Activated naive CD8-positive, alpha-beta T cell treated with anti-CD3 and anti-CD28 coated beads, Interleukin-2, amount 50 U/mL, for 24 hours (primary cell): Measurements from ENCODE around the gene OGFOD3.
"Not testable (repeated sequence)": the region's sequence is repeated elsewhere in the genome, so short reads cannot be mapped to it uniquely, and the experiment has no call there.

Source experiments
- ATAC-seq: fragments of 150-1000 bp; cut with Tn5 transposase; one replicate; pipeline ENCODE4 v1.10.0; 2021
- DNase-seq: peaks from one replicate; pipeline ENCODE4 v3.0.0; 2021
- H3K27ac Mint-ChIP-seq: one replicate; pipeline ENCODE4 v1.8.0; 2021; ENCODE audit warnings: mild to moderate bottlenecking, mixed read lengths
- H3K27me3 Mint-ChIP-seq: one replicate; pipeline ENCODE4 v1.8.0; 2021; ENCODE audit warnings: mixed read lengths
- H3K36me3 Mint-ChIP-seq: one replicate; pipeline ENCODE4 v1.8.0; 2021; ENCODE audit warnings: low read depth, mixed read lengths
- H3K4me1 Mint-ChIP-seq: one replicate; pipeline ENCODE4 v1.8.0; 2021; ENCODE audit warnings: mixed read lengths
- H3K4me3 Mint-ChIP-seq: one replicate; pipeline ENCODE4 v1.8.0; 2021; ENCODE audit warnings: mild to moderate bottlenecking, moderate library complexity, mixed read lengths
- H3K9me3 Mint-ChIP-seq: one replicate; pipeline ENCODE4 v1.8.0; 2021; ENCODE audit warnings: mixed read lengths

OGFOD3 gene

GRCh38 chr17:82418001-82418986, at the start of gene OGFOD3, which contains the start of gene HEXD:
Gene OGFOD3 (minus strand): TSS chr17:82418586. CDS start chr17:82418485, 101 bp downstream.
Gene HEXD (plus strand): TSS chr17:82418347. CDS start chr17:82419800, 1,453 bp downstream.
- Mint-ChIP-seq H3K36me3 (peaks cover 18% of the 10 kb centered on the region), H3K4me3 (peak within 1 kb of the TSS; percentile 81), H3K4me1 (peaks cover 27% of the 10 kb centered on the region), H3K9me3 (no peaks in the 10 kb centered on the region), H3K27ac (peak within 1 kb of the TSS; percentile 25), H3K27me3 (no peaks in the 10 kb centered on the region)
- DNase-seq (peak; percentile 83), ATAC-seq (peak; percentile 91)

GRCh38 chr17:82465023-82465603, 46.7 kb upstream of the OGFOD3 start:
- H3K9me3 Mint-ChIP-seq, result no peaks in the 10 kb centered on the region
- H3K4me1 Mint-ChIP-seq, result no peaks in the 10 kb centered on the region
- no peaks in the 10 kb centered on the region for H3K27me3 Mint-ChIP-seq
- H3K4me3 Mint-ChIP-seq, result no peak overlapping the region
- H3K27ac Mint-ChIP-seq, result no peak overlapping the region
- no peak for ATAC-seq
- no peak for DNase-seq
- H3K36me3 Mint-ChIP-seq, result peaks cover 20% of the 10 kb centered on the region

GRCh38 chr17:82464567-82464929, 46.2 kb upstream of the OGFOD3 start:
- ATAC-seq (no peak), DNase-seq (no peak)
- Mint-ChIP-seq H3K4me3 (no peak overlapping the region), H3K36me3 (peaks cover 17% of the 10 kb centered on the region), H3K27ac (no peak overlapping the region), H3K9me3 (no peaks in the 10 kb centered on the region), H3K27me3 (no peaks in the 10 kb centered on the region), H3K4me1 (peaks cover 2% of the 10 kb centered on the region)

- H3K36me3 Mint-ChIP-seq, result peaks cover 14% of the 10 kb centered on the region
- no peak overlapping the region for H3K4me3 Mint-ChIP-seq
- H3K27ac Mint-ChIP-seq, result no peak overlapping the region
- H3K27me3 Mint-ChIP-seq, result no peaks in the 10 kb centered on the region
- no peak for DNase-seq
- H3K4me1 Mint-ChIP-seq, result peaks cover 7% of the 10 kb centered on the region
- no peaks in the 10 kb centered on the region for H3K9me3 Mint-ChIP-seq
- no peak for ATAC-seq
Measured at GRCh38 chr17:82463925-82464566, 45.7 kb upstream of the OGFOD3 start.

GRCh38 chr17:82463391-82463790, 45.0 kb upstream of the OGFOD3 start:
- Mint-ChIP-seq H3K27me3 (no peaks in the 10 kb centered on the region), H3K27ac (no peak overlapping the region), H3K36me3 (peaks cover 9% of the 10 kb centered on the region), H3K9me3 (no peaks in the 10 kb centered on the region), H3K4me3 (no peak overlapping the region), H3K4me1 (peaks cover 8% of the 10 kb centered on the region)
- ATAC-seq (no peak), DNase-seq (no peak)

GRCh38 chr17:82461827-82462524, 43.6 kb upstream of the OGFOD3 start:
- no peak overlapping the region for H3K27ac Mint-ChIP-seq
- H3K36me3 Mint-ChIP-seq, result peaks cover 9% of the 10 kb centered on the region
- H3K4me1 Mint-ChIP-seq, result peaks cover 19% of the 10 kb centered on the region
- no peak overlapping the region for H3K4me3 Mint-ChIP-seq
- no peaks in the 10 kb centered on the region for H3K27me3 Mint-ChIP-seq
- ATAC-seq, result no peak
- no peak for DNase-seq
- no peaks in the 10 kb centered on the region for H3K9me3 Mint-ChIP-seq

- peaks cover 23% of the 10 kb centered on the region for H3K4me1 Mint-ChIP-seq
- H3K27me3 Mint-ChIP-seq, DNase-seq, ATAC-seq, H3K4me3 Mint-ChIP-seq, H3K27ac Mint-ChIP-seq, H3K36me3 Mint-ChIP-seq, H3K9me3 Mint-ChIP-seq: not testable (repeated sequence)
Measured at GRCh38 chr17:82459936-82460335, 41.5 kb upstream of the OGFOD3 start.

- peak overlapping the region; percentile 73 for H3K27ac Mint-ChIP-seq
- H3K4me3 Mint-ChIP-seq, result peak overlapping the region; percentile 79
- H3K4me1 Mint-ChIP-seq, result peaks cover 23% of the 10 kb centered on the region
- ATAC-seq (no peak), DNase-seq (peak; percentile 27)
- peaks cover 6% of the 10 kb centered on the region for H3K36me3 Mint-ChIP-seq
- no peaks in the 10 kb centered on the region for H3K27me3 Mint-ChIP-seq
- H3K9me3 Mint-ChIP-seq, result no peaks in the 10 kb centered on the region
Measured at GRCh38 chr17:82458885-82459424, 40.6 kb upstream of the OGFOD3 start.

GRCh38 chr17:82458179-82458884, 39.9 kb upstream of the OGFOD3 start, which contains the start of gene NARF:
Gene NARF (plus strand): TSS chr17:82458741. CDS start chr17:82458804, 63 bp downstream.
- no peaks in the 10 kb centered on the region for H3K27me3 Mint-ChIP-seq
- peaks cover 6% of the 10 kb centered on the region for H3K36me3 Mint-ChIP-seq
- peaks cover 23% of the 10 kb centered on the region for H3K4me1 Mint-ChIP-seq
- peak within 1 kb of the TSS; percentile 79 for H3K4me3 Mint-ChIP-seq
- peak; percentile 95 for DNase-seq
- ATAC-seq, result peak; percentile 99
- H3K27ac Mint-ChIP-seq, result peak within 1 kb of the TSS; percentile 91
- no peaks in the 10 kb centered on the region for H3K9me3 Mint-ChIP-seq

- Mint-ChIP-seq H3K9me3 (no peaks in the 10 kb centered on the region), H3K36me3 (peaks cover 6% of the 10 kb centered on the region), H3K27me3 (no peaks in the 10 kb centered on the region), H3K4me1 (peaks cover 23% of the 10 kb centered on the region), H3K27ac (peak overlapping the region; percentile 91), H3K4me3 (peak overlapping the region; percentile 79)
- ATAC-seq (no peak), DNase-seq (no peak)
Measured at GRCh38 chr17:82457929-82458178, 39.5 kb upstream of the OGFOD3 start.

GRCh38 chr17:82457073-82457928, 38.9 kb upstream of the OGFOD3 start:
- ATAC-seq, result no peak
- H3K4me3 Mint-ChIP-seq, result peak overlapping the region; percentile 79
- peaks cover 4% of the 10 kb centered on the region for H3K36me3 Mint-ChIP-seq
- H3K4me1 Mint-ChIP-seq, result peaks cover 24% of the 10 kb centered on the region
- no peak for DNase-seq
- no peaks in the 10 kb centered on the region for H3K9me3 Mint-ChIP-seq
- H3K27ac Mint-ChIP-seq, result peak overlapping the region; percentile 91
- H3K27me3 Mint-ChIP-seq, result no peaks in the 10 kb centered on the region

- H3K36me3 Mint-ChIP-seq, ATAC-seq, DNase-seq, H3K9me3 Mint-ChIP-seq, H3K4me3 Mint-ChIP-seq, H3K27ac Mint-ChIP-seq, H3K27me3 Mint-ChIP-seq: not testable (repeated sequence)
- peaks cover 39% of the 10 kb centered on the region for H3K4me1 Mint-ChIP-seq
Measured at GRCh38 chr17:82453706-82454105, 35.3 kb upstream of the OGFOD3 start.

- ATAC-seq, H3K36me3 Mint-ChIP-seq, H3K4me3 Mint-ChIP-seq, H3K27me3 Mint-ChIP-seq, H3K27ac Mint-ChIP-seq, DNase-seq, H3K9me3 Mint-ChIP-seq: not testable (repeated sequence)
- H3K4me1 Mint-ChIP-seq, result peaks cover 39% of the 10 kb centered on the region
Measured at GRCh38 chr17:82453151-82453550, 34.8 kb upstream of the OGFOD3 start.
